HG02642 (cell line): Measurements from ENCODE around the gene MMP24OS.
"Not testable (repeated sequence)": the region's sequence is repeated elsewhere in the genome, so short reads cannot be mapped to it uniquely, and the experiment has no call there.

Experiments used
- ATAC-seq: cut with Tn5 transposase; IDR thresholded peaks from one replicate; pipeline ENCODE4 v1.9.1; 2021; ENCODE audit warnings: mild to moderate bottlenecking; ENCODE audit not compliant: unreplicated experiment, poor library complexity

MMP24OS gene

DNA sequence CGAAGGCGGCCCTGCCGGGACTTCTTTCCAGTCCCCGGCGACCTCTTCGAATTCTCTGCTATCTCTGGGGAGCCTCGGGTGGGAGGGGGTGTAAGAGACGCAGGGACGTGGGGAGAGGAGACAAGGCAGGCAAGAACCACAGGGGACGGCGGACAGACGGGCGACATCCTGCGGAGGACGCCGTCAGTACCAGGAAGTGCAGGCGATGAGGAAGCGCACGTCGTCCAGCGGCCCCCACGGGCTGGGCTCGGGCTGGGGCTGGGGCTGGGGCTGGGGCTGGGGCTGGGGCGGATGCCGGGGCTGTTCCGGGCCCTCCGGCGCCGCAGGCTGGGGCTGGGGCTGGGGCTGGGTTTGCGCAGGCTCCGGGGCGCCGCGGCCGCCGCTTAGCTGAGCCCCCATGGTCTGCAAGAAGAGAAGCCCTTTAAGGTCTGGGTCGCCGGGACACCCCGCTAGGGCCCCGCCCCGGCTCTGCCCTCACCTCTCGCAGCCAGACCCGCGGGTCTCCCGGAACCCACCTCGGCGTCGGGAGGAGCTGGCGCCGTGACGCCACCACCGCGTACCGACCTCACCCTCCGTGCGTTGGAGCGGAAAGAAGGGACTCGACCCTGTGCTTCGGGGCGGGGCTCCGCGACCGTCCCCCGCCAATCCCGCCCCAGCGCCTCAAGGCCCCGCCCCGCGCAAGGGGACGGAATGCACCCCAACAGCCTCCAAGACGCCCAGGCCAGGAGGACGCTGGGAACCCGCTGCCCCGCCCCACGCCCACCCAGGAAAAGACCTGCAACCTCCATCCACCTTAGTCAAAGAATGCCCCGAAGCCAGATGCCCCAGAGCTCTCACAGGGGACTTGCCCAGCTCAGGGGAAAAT, at the start of gene MMP24OS:
MMP24OS (minus strand) TSS at position 592 of the 865 bp plus-strand sequence; CDS start at position 399, 193 bp downstream.
- ATAC-seq: peak; percentile 81

DNA sequence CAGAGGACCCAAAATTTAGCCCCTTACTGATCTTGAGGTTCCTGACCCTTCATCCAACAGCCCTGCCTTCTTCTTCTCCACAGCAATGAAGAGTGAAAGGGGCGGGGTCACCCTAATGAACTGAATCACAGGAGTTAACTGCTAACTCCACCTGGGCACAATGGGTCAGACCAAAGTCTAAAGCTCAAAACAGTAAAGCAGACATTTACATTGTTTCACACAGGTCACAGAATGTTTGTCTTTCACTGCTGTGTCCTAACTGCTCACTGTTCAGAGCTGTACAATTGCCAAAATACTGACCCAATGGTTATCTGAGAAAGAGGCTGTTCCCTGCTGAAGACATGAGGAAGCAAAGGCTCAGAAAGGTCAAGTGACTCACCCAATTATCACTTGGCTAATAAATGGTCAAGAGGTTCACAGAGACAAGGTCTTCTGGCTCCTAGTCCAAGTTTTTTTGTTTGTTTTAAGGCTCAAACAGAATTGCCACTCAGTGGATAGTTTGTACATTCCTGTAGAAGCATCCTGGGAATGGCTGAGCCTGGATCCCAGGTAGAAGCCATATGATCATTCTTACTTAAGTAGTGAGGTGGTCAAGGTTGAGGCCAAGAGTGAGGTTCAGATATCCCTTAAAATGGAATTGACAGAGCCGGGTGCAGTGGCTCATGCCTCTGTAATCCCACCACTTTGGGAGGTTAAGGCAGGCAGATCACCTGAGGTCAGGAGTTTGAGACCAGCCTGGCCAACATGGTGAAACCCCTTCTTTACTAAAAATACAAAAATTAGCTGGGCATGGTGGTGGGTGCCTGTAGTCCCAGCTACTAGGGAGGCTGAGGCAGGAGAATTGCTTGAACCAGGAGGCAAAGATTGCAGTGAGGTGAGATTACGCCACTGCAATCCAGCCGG, 49.4 kb upstream of the MMP24OS start:
- no peak for ATAC-seq

DNA sequence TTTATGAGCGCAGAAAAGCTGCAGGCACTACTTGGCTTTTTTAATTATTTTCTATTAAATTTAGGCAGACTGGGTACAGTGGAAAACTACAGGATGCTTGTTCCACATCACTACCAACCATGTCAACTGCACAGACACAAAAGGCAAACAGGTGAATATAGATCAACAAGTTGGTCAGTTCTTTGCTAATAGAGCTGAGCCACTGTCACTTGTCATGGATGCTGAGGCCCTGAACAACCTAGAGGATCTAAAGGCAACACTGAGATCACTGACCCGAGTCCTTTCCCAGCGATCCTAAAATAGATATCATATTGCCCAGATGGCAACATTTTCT, 48.8 kb upstream of the MMP24OS start:
- no peak for ATAC-seq

DNA sequence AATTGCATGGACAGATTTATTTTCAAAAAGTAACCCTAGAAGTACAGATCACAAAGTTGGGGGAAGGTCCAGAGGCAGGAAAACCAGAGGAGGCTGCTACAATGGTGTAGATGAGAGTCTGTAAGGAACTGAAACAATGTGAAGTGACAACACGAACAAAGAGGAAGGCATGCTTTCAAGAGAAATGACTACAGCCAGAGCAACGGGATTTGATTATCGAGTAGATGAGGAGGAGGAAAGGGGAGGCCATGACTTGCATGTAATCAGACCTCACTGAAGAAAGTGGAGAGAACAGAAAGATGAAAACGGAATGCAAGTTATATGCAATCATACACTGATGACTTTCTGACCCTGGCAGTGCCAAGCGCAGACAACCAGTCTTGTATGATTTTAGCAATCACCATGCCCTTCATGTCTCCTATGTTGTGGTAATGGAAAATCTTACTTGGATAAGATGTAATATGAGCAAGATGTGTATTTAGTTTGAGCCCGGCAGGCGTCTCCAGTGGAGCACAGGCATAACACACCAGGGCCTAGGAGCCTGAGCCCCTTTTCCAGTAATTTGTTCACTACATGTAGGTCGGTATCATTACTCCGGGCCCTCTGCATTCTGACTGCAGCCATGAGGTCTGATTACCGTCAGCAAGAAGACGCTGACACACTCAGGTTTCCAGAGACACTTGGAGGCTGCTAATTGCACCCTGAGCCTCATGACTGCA, 48.3 kb upstream of the MMP24OS start:
- no peak for ATAC-seq

DNA sequence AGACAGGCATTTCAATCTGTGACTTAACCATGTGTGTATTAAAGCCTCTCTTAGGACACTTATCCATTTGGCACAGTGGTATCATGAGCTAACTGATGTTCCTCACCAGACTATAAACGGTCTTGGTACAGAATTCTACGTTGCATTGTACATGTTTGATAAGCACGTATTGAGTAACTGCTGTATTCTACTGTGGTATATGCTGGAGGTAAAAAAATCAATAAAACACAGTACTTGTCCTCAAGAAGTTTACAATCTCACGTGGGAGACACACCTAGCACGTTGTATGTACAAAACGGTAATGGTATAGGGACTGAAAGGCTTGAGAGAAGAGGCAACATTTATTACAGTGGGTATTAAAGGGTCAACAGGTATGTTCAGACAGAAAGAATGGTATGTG, 47.5 kb upstream of the MMP24OS start:
- ATAC-seq: no peak

DNA sequence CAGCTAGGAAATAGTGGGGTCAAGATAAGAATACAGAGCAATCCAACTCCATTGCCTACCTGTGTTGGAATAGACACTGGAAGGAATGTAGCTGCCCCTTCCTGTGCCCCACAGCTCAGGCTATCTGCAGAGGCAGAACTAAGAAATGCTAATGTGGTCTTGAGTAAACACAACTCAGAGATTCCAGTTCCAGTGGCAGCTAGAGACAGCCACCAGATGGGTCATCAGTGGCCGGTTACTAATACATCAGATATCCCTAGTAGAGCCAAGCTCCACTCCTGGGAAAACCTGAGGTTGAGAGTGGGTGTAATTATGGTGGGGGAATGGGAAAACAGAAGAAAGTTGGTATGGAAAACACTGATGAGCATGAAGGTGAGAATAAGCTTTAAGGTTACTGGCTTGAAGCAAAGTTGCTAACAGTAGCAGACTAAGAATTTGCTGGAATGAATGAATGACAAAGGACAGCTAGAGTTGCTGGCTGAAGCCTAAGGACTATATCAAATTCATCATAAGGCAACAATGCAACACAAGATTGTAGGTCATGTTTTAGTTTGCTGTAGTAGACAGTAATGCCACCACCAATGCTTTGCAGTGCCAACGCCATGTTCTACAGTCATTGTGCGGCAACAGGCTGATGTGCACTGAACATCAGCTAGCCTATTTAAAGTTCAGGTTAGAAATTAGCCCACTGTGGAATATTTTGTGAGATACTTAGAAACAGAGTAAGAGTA, 42.6 kb upstream of the MMP24OS start:
- no peak for ATAC-seq

DNA sequence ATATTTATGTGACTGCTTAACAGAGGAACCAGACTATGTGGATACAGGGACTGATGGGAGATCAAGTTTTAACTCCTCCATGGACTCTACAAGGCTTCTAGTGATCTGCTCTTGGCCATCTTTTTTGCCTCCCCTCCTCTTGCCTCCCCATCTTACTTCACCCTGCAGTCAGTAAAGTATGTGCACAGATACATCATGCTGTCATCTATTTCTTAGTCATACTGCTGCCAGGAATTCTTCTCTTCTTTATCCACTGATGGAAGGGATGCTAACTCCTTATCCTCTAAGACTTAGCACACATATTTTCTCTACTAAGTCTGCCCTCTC, 41.9 kb upstream of the MMP24OS start:
- no peak for ATAC-seq

DNA sequence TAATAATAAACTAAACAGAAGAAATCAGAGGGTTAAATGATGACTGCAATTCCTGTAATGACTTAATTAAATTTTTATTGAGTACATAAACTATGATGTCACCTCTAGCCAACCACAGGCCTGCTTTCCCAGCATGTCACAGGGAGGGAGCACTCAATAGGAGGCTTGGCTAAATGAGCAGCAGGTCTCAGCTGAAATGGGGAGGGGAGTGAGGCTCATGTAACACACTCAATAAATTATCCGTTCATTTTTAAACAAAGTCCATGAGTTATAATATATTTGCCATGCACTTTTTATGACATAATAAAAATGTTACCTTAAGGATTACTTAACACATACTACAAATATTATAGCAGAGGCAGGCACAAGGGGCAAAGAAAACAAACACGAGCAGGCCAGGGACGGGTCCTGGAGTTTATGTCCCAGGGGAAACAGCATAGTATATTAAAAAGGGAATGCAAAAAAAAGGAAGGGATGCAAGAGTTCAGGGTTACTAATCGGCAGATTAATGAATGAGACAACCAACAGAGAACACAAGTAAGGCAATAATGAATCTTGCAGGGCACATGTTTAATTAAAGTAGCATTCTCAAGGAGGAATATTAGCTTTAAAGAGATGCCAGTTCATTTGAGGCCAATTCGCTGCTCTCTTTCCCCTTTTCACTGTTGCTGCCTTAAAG, 41.4 kb upstream of the MMP24OS start:
- ATAC-seq: no peak

DNA sequence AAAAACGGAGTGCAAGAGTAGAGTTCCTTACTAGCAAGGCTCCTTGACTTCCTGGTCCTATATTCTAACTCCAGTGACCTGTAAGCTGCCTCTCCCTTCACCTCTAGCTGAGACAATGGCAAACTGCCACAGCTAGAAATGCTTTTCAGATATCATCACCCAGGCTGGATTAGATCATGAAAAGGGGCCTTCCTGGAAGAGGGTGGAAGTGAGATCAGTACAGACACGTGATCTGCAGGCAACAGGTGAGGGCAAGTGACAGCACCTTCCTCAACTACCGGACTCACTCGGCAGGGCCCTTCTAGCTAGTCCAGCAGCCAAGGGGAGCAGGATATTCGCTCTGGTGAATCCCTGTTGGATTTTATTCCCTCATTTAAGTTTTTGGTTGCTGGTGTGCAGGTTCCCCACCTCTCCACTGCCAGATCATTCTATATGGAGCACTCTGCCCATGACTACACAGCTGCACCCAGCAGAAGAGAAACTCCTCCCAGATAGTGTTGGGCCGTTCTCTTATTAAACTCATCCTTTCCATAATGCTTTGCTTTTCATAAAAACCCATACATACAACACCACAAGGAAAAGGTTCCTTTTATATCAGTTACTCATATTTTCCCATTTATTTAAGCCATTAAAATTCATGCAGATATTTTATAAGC, 40.7 kb upstream of the MMP24OS start:
- ATAC-seq: no peak

DNA sequence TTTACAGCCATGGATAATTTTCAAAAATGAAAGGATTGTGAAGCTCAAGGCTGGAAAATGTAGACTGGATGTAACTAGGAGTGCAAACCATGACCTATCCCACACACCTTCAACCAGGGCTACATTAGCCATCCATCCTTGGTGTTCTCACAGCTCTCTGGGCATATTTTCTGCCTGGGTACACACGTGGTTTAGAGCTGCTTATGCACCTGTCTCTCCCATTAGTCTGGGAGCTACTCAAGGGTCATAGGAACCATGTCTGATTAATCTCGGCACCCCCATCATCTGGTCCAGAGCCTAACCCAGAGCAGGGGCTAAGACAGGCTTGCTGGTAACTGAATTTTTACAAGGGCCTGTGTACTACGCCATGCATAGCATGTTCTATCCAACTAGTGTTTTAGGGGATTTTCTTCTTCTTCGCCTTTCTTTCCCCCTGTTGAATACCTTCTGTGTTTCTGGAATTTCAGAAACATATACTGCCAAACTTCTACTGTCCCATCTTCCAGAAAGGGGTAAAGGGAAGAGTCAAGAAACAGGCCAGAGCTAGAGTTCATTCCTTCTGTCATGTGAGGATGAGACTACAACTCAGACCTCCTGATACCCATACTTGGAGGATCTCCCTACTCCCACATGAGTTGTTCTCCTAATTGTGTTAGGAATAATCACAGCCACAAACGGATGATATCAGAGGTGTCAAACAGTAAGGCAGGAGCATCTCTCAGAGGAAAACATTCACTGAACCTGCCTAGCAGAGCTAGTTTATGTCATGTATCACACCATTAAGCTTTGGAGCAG, 39.7 kb upstream of the MMP24OS start:
- no peak for ATAC-seq

DNA sequence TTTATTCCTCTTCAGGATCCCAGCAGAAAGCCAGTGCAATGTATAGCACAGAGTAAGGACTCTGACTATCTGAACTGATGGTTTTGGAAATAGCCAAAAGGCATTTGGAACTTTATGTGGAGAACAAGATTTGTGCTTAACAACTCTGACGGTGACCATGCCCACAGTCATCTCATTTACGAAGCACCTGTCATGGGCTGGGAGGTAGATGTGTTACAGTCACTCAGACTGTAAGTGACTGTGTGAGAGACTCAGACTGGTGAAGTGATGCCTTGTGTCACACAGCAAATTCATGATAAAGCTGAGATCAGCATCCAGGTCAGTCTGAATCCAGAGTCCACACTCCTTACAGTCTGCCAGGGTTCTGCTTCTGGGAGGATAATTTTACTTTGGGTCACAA, 38.2 kb upstream of the MMP24OS start:
- no peak for ATAC-seq

DNA sequence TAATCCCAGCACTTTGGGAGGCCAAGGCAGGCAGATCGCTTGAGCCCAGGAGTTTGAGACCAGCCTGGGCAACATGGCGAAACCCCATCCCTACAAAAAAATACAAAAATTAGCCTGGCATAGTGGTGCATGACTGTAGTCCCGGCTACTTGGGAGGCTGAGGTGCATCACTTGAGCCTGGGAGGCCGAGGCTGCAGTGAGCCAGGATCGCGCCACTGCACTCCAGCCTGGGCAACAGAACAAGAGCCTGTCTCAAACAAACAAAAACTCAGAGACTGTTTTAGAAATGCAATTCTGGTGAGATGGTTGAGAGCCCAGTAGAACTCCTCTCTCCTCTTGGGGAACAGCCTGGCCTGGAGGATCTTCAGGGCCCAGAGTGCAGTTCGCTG, 37.7 kb upstream of the MMP24OS start:
- ATAC-seq: not testable (repeated sequence)

DNA sequence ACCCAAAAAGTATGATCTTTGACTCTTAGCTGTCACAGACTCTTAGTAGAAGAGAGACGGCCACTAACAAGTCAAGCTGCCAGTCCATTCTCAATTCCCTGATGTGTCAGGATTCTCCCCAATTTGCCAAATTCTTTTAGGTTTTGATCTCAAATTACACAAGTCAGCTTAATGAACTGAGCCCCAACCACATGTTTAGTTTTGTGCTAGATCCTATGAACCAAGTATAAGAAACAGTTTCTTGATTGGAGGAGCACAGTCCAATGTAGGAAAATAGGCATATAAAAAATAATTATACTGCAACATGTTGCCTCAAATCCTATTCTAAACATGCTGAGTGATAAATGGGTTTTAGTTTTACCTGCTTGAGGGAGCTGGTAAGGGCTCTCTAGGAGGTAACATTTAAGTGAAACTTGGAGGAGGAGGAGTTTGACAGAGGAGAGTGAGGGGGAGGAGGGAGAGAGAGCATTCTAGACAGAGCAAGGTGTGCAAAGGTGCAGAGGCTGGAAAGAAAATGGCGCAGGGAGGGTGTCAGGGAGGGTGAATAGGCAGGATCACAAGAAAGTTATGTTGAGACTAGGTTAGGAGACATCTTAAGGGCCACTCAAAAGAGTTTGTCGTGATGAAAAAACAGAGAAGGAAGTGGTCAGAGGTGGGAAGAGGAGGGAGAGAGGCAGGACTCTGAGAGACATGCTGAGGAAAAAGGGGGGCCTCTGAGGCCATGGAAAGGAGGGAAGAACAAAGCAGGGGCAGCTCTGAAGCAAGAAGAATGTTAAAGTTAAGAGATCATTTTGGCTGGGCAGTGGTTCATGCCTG, 37.1 kb upstream of the MMP24OS start:
- ATAC-seq: no peak

DNA sequence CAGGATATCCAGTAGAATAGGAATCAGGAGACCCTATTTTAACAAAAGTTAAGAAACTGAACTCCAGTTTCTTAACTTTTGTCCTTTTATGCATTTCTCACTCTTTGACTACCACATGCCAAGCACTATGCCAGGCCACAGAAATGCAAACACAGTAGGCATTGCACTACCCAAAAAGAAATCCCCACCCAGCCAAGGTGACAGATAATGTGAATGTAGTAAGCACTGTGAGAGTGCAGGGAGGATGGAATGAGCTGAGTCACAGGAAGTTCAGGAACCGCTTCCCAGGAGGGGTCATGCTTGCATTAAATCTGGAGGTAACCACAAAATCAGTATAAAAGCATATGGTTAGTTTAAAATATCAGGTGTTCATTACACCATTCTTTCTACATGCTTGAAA, 34.4 kb upstream of the MMP24OS start:
- no peak for ATAC-seq

DNA sequence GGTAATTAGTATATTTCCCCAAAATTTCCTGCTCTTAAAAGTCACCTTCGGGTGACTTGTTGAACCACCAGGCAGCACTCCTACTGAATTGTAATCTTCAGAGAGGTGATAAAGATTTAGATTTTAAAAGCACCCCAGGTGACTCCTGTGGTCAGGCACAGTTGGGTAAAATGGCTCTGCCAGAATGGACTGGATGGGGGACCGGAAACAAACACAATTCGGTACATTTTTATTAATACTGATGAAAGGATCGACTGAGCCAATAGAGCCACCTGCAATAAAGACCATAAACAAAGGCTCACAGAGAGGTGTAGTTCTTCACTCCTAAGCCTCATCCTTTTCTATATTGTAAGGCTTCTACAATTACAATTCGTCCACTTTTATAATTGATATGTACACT, 33.9 kb upstream of the MMP24OS start:
- ATAC-seq: no peak

DNA sequence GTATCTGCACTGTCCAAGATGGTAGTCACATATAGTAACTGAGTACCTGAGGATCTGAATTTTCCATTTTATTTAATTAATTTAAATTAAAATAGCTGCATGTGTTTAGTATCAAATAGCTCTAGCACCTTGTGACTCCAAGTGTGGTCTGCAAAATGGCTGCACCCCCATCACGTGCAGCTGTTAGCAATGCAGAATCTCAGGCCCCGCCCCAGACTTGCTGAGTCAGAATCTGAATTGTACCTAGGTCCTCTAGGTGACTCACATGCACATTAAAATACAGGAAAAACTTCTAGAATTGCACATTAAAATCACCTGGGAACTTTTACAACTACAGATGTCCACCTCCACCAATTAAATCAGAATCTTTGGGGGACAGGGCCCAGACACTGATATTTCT, 33.5 kb upstream of the MMP24OS start:
- ATAC-seq: no peak
